ENCODE results near the gene STXBP5L.
"Not testable (repeated sequence)": the region's sequence is repeated elsewhere in the genome, so short reads cannot be mapped to it uniquely, and the experiment has no call there.

The STXBP5L gene

GRCh38 chr3:121232309-121233225, 324.6 kb downstream of the STXBP5L start:
- no peak for DNase-seq (ENCODE audit: low read depth)

GRCh38 chr3:121243208-121243607, 335.2 kb downstream of the STXBP5L start:
- DNase-seq (ENCODE audit: low read depth), result no peak

- no peak for DNase-seq (ENCODE audit: low read depth)
Observed at GRCh38 chr3:121252676-121253075, 344.7 kb downstream of the STXBP5L start.

- no peak for DNase-seq (ENCODE audit: low read depth)
Observed at GRCh38 chr3:121269389-121269788, 361.4 kb downstream of the STXBP5L start.

- DNase-seq (ENCODE audit: low read depth), result no peak
Observed at GRCh38 chr3:121274411-121274810, 366.4 kb downstream of the STXBP5L start.

- DNase-seq (ENCODE audit: low read depth), result no peak
Observed at GRCh38 chr3:121295452-121295851, 387.4 kb downstream of the STXBP5L start.

- DNase-seq (ENCODE audit: low read depth), result no peak
Observed at GRCh38 chr3:121295979-121296378, 388.0 kb downstream of the STXBP5L start.

- DNase-seq (ENCODE audit: low read depth), result no peak
Observed at GRCh38 chr3:121324320-121324719, 416.3 kb downstream of the STXBP5L start.

- no peak for DNase-seq (ENCODE audit: low read depth)
Observed at GRCh38 chr3:121330118-121330517, 422.1 kb downstream of the STXBP5L start.

- no peak for DNase-seq (ENCODE audit: low read depth)
Observed at GRCh38 chr3:121330634-121331033, 422.6 kb downstream of the STXBP5L start.

GRCh38 chr3:121355960-121356359, 448.0 kb downstream of the STXBP5L start:
- not testable (repeated sequence) for DNase-seq (ENCODE audit: low read depth)

GRCh38 chr3:121362035-121362734, 454.2 kb downstream of the STXBP5L start:
- no peak for DNase-seq (ENCODE audit: low read depth)

- not testable (repeated sequence) for DNase-seq (ENCODE audit: low read depth)
Observed at GRCh38 chr3:121388308-121388707, 480.3 kb downstream of the STXBP5L start.

- not testable (repeated sequence) for DNase-seq (ENCODE audit: low read depth)
Observed at GRCh38 chr3:121395967-121396366, 488.0 kb downstream of the STXBP5L start.

- DNase-seq (ENCODE audit: low read depth), result not testable (repeated sequence)
Observed at GRCh38 chr3:121398051-121398450, 490.0 kb downstream of the STXBP5L start.

- no peak for DNase-seq (ENCODE audit: low read depth)
Observed at GRCh38 chr3:121399820-121400219, 491.8 kb downstream of the STXBP5L start.

- DNase-seq (ENCODE audit: low read depth), result no peak
Observed at GRCh38 chr3:121405631-121406030, 497.6 kb downstream of the STXBP5L start.

- no peak for DNase-seq (ENCODE audit: low read depth)
Observed at GRCh38 chr3:121411523-121411922, 503.5 kb downstream of the STXBP5L start.

GRCh38 chr3:121414924-121415323, 506.9 kb downstream of the STXBP5L start:
- no peak for DNase-seq (ENCODE audit: low read depth)

- DNase-seq (ENCODE audit: low read depth), result no peak
Observed at GRCh38 chr3:121418182-121418581, 510.2 kb downstream of the STXBP5L start.

GRCh38 chr3:121424549-121424948, 516.5 kb downstream of the STXBP5L start:
- no peak for DNase-seq (ENCODE audit: low read depth)

- DNase-seq (ENCODE audit: low read depth), result no peak
Observed at GRCh38 chr3:121430664-121431215, 522.7 kb downstream of the STXBP5L start.

All from activated T-cell treated with anti-CD3 and anti-CD28 coated beads for 1 hour (primary cell).